Mucosa of stomach (tissue), 1 donor: ENCODE data around the gene ZNG1C.
"Not testable (repeated sequence)": the region's sequence is repeated elsewhere in the genome, so short reads cannot be mapped to it uniquely, and the experiment has no call there.

Source experiments
- H3K27me3 ChIP-seq: one replicate; pipeline ENCODE4 v1.7.0; 2013; ENCODE audit warnings: mild to moderate bottlenecking, low read length; ENCODE audit not compliant: control insufficient read depth, insufficient read depth
- H3K36me3 ChIP-seq: one replicate; pipeline ENCODE4 v1.7.0; 2013; ENCODE audit warnings: low read length; ENCODE audit not compliant: control insufficient read depth, insufficient read depth
- H3K4me1 ChIP-seq: one replicate; pipeline ENCODE4 v1.7.0; 2013; ENCODE audit warnings: mild to moderate bottlenecking, low read length; ENCODE audit not compliant: control insufficient read depth, insufficient read depth
- H3K4me3 ChIP-seq: one replicate; pipeline ENCODE4 v1.7.0; 2013; ENCODE audit warnings: low read length
- H3K9ac ChIP-seq: one replicate; pipeline ENCODE4 v1.7.0; 2013; ENCODE audit warnings: mild to moderate bottlenecking, low read length, moderate library complexity
- H3K9me3 ChIP-seq: one replicate; pipeline ENCODE4 v1.7.0; 2013; ENCODE audit warnings: mild to moderate bottlenecking, low read length, moderate library complexity; ENCODE audit not compliant: control insufficient read depth
- donor health status: Pancreatic carcinoma.

The ZNG1C gene

DNA sequence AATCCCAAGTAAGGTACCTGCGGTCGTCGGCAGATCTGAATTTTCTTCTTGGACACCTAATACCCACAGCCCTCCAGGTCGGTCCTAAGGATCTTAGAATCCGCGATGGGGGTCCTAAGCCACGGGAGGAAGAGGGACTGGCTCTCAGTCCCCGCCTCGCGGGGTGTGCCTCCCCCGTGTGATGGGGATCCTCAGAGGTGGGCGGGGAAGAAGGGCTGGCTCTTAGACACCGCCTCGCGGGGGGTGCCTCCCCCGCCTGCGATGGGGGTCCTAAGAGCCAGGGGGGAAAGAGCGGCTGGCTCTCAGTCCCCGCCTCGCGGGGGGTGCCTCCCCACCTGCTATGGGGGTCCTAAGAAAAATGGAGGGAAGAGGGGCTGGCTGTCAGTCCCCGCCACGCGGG, 82.0 kb downstream of the ZNG1C start:
- not testable (repeated sequence) for H3K36me3 ChIP-seq, H3K27me3 ChIP-seq, H3K9me3 ChIP-seq, H3K4me1 ChIP-seq, H3K4me3 ChIP-seq, H3K9ac ChIP-seq

DNA sequence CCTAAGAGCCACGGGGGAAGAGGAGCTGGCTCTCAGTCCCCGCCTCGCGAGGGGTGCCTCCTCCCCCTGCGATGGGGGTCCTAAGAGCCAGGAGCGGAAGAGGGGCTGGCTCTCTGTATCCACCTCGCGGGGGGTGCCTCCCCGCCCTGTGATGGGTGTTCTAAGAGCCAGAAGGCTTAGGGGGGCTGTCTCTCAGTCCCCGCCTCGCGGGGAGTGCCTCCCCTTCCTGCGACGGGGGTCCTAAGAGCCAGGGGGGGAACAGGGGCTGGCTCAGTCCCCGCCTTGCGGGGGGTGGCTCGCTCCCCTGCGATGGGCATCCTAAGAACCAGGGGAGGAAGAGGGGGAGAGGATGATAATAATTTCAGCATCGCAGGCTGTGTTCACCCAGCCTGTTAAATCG, 82.7 kb downstream of the ZNG1C start:
- not testable (repeated sequence) for H3K4me1 ChIP-seq, H3K36me3 ChIP-seq, H3K4me3 ChIP-seq, H3K9me3 ChIP-seq, H3K9ac ChIP-seq, H3K27me3 ChIP-seq

DNA sequence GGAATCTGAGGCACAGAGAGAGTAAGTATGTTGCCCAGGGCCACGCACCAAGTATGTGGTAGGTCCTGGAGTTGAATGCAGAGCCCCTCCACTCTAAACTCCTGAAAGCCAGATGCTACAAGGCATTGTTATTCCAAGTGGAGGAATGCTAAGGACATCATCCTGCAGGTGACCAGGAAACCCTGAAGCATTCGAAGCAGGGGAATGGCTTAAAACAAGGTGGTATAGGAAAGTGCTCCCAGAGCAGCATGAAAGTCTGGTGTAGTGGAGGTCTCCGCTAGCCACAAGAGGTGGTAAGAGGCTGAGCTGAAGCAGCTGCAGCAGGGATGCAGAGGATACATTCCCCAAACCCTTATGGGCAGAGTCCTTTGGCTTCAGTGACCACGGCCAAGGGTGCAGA, 87.3 kb downstream of the ZNG1C start:
- not testable (repeated sequence) for H3K36me3 ChIP-seq, H3K27me3 ChIP-seq, H3K4me1 ChIP-seq, H3K9ac ChIP-seq, H3K4me3 ChIP-seq, H3K9me3 ChIP-seq

- H3K36me3 ChIP-seq, H3K27me3 ChIP-seq, H3K4me1 ChIP-seq, H3K9me3 ChIP-seq, H3K9ac ChIP-seq, H3K4me3 ChIP-seq: not testable (repeated sequence)
These were observed 88.9 kb downstream of the ZNG1C start for GRCh38 chr9:68330531-68331173.

GRCh38 chr9:68332122-68332521, 90.3 kb downstream of the ZNG1C start:
- H3K9ac ChIP-seq, H3K36me3 ChIP-seq: not testable (repeated sequence)

DNA sequence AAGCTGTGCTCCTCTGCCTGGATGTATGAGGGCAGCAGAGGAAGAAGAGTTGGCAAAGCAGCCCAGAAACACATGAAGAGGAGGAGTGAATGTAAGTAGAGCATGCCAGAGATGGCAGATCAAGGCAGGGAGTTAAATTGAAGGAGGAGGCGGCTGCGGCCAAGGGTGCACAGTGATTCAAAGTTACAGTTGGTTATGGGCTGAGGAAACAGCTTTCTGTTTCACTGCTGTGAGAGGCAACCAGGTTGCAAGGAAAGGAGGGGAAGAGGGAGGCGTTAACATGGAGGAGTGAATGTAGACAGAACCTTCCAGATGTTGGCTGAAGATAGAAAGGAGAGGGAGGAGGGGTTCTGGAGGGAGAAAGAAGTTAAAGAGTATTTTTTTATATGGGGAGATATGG, 94.2 kb downstream of the ZNG1C start:
- not testable (repeated sequence) for H3K4me1 ChIP-seq, H3K36me3 ChIP-seq, H3K9ac ChIP-seq, H3K4me3 ChIP-seq, H3K9me3 ChIP-seq, H3K27me3 ChIP-seq

More at GRCh38 chr9:68332122-68332521, 90.3 kb downstream of the ZNG1C start:
- not testable (repeated sequence) for H3K4me3 ChIP-seq, H3K9me3 ChIP-seq, H3K27me3 ChIP-seq, H3K4me1 ChIP-seq

DNA sequence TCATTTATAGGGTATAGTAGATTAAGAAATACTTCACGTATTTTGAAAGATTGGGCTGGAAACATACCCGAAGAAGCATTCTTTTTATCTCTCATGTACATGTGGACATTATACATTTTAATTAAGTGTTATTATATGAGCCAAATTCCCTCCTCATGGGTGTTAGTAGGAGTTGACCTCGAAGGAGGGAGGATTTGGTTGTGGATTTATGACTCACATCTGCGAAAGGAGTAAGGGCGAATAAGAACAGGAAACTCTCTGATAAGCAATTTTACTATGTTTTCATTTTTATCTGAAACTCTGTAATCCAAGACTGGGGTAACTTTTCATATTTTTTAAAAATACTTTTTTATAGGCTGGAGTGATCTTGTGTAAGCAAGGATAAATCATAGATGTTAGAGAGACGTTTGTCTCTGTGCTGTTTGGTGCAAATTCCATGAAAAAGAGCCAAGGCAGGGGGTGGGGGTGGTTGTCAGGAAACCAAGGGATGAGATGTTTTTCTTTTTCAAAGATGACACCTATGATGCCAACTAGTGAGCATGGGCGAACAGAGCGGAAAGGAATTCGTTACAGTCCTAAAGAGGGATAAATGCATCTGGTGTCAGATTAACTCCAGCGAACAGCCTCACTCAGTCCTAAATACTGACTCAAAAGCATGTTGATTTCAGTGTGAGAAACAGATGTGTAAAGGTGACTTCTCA, 95.0 kb downstream of the ZNG1C start:
- not testable (repeated sequence) for H3K27me3 ChIP-seq, H3K4me1 ChIP-seq

GRCh38 chr9:68338000-68338399, 96.2 kb downstream of the ZNG1C start:
- H3K4me1 ChIP-seq, H3K4me3 ChIP-seq, H3K9ac ChIP-seq, H3K9me3 ChIP-seq, H3K27me3 ChIP-seq, H3K36me3 ChIP-seq: not testable (repeated sequence)

More for the DNA sequence above, 95.0 kb downstream of the ZNG1C start:
- not testable (repeated sequence) for H3K36me3 ChIP-seq, H3K4me3 ChIP-seq, H3K9ac ChIP-seq, H3K9me3 ChIP-seq

DNA sequence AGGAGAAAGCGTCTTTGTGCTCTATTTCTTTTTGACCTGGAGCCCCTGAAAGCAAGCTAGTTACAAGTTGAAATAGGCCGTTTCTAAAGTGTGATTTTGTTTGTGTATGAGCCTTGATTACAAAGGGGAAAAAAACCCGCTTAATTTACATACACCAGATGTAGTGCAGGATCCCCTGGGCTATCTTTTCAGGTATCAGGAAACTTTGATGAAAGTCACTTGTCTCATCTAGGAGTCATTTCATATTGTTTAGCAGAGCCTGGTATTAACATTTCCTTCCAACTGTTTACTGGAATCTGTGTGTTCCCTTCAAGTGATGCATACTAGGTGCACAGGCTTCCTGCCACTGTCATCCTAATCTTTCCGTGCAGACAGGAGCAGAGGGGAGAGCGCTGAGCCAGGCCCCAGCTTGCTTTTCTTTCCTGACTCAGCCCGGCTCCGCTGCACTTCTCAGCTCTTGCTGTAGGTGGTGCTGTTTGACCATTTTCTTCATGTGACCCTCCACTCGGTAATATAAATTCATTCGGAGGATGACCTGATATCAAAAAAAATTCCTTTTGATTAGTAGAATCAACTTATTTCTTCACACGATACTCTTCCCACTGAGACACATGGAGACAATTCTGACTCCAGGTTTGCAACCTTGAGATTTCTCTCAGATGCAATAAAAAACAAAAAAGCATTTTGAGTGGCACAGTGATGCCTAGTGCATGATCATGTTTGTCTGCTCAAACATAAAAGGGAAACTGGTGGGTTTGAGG, 100.7 kb downstream of the ZNG1C start:
- not testable (repeated sequence) for H3K9ac ChIP-seq, H3K4me1 ChIP-seq, H3K27me3 ChIP-seq, H3K9me3 ChIP-seq, H3K36me3 ChIP-seq, H3K4me3 ChIP-seq

- not testable (repeated sequence) for H3K9me3 ChIP-seq, H3K36me3 ChIP-seq, H3K27me3 ChIP-seq, H3K4me1 ChIP-seq, H3K4me3 ChIP-seq, H3K9ac ChIP-seq
These were observed 101.5 kb downstream of the ZNG1C start for GRCh38 chr9:68343242-68343641.

DNA sequence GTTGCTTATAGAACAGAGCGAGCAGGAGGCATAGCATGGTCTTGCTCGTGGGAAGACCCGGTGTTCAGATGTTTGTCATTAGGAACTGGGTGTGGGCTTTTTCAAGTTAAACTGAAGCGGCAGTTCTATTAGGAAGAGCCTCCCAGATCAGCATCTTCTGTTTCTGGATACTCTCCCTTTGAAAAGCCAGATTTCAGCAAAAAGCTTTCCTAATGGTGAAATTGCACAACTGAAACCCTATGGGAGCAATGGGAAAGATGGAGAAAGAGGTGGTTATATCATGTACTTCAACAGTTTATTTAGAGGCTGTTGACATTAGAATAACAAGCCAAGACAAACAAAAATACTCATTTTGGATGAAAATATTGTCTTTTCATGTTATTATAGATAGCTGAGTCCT, 102.2 kb downstream of the ZNG1C start:
- not testable (repeated sequence) for H3K4me3 ChIP-seq, H3K9ac ChIP-seq, H3K4me1 ChIP-seq, H3K9me3 ChIP-seq, H3K36me3 ChIP-seq, H3K27me3 ChIP-seq
